CD14-positive monocyte (primary cell): ENCODE results near the gene RRP9. TPM values are rescaled to one million over a fixed set of nuclear protein-coding genes. Genes with fewer than 3 reads are reported as not detected.
A peak's percentile ranks its signal among the peaks of the same experiment; 100 is the strongest.
"Not testable (repeated sequence)": the region's sequence is repeated elsewhere in the genome, so short reads cannot be mapped to it uniquely, and the experiment has no call there.

Experiments used
- DNase-seq, 3 donors: peaks; one replicate each; pipeline ENCODE4 v3.0.0-alpha.2; 2011 to 2022
- H2AFZ ChIP-seq: 2 replicates; pipeline ENCODE4 v1.6.0; 2012; ENCODE audit warnings: mild to moderate bottlenecking, low read depth, low read length, inconsistent platforms; ENCODE audit not compliant: insufficient read depth, poor library complexity, severe bottlenecking
- H3K27ac ChIP-seq, 2 donors: 1 replicate in 1 of 2; 2 replicates in 1 of 2; pipeline ENCODE4 v1.5.1; 2012 to 2013; ENCODE audit warnings: low read length in 2 of 2, control low read depth in 1 of 2, inconsistent platforms in 1 of 2, low read depth in 1 of 2, mild to moderate bottlenecking in 1 of 2
- H3K27me3 ChIP-seq, 2 donors: one replicate each; pipeline versions ENCODE4 v1.6.0 to v1.6.1; 2011 to 2013; ENCODE audit warnings: low read length in 2 of 2; ENCODE audit not compliant: control insufficient read depth in 2 of 2, insufficient read depth in 2 of 2
- H3K36me3 ChIP-seq, 2 donors: replicated peaks in 1 of 2; 1 replicate in 1 of 2; 2 replicates in 1 of 2; pipeline versions ENCODE4 v1.5.1 to v1.6.1; 2012 to 2013; ENCODE audit warnings: low read length in 2 of 2, control low read depth in 1 of 2, inconsistent platforms in 1 of 2, mild to moderate bottlenecking in 1 of 2; ENCODE audit not compliant: insufficient read depth in 2 of 2, control insufficient read depth in 1 of 2
- H3K4me1 ChIP-seq, 2 donors: 1 replicate in 1 of 2; 2 replicates in 1 of 2; pipeline versions ENCODE4 v1.5.1 to v1.6.1; 2012 to 2013; ENCODE audit warnings: low read length in 2 of 2, control low read depth in 1 of 2, inconsistent platforms in 1 of 2, mild to moderate bottlenecking in 1 of 2, moderate library complexity in 1 of 2; ENCODE audit not compliant: insufficient read depth in 2 of 2, control insufficient read depth in 1 of 2
- H3K4me2 ChIP-seq: replicated peaks from 2 replicates; pipeline ENCODE3; 2012; ENCODE audit warnings: low read length, moderate library complexity, mild to moderate bottlenecking; ENCODE audit not compliant: poor library complexity, severe bottlenecking; ENCODE audit errors: extremely low read depth
- H3K4me3 ChIP-seq, 3 experiments: fragments of 200-600 bp in 1 of 3; sonication (generic) in 1 of 3; replicated peaks in 1 of 3; 1 replicate in 2 of 3; 2 replicates in 1 of 3; pipeline ENCODE4 v1.5.1; 2011 to 2013; ENCODE audit warnings: low read length in 3 of 3, mild to moderate bottlenecking in 3 of 3, control low read depth in 2 of 3, low read depth in 2 of 3, inconsistent platforms in 1 of 3, moderate library complexity in 1 of 3
- H3K79me2 ChIP-seq: 2 replicates; pipeline ENCODE4 v1.6.0; 2012; ENCODE audit warnings: mild to moderate bottlenecking, control low read depth, inconsistent platforms, low read length, moderate library complexity; ENCODE audit not compliant: insufficient read depth
- H3K9ac ChIP-seq: 2 replicates; pipeline ENCODE4 v1.6.0; 2017; ENCODE audit warnings: low read length, mild to moderate bottlenecking; ENCODE audit not compliant: insufficient read depth, poor library complexity, severe bottlenecking
- H3K9me3 ChIP-seq, 2 donors: replicated peaks in 1 of 2; 1 replicate in 1 of 2; 2 replicates in 1 of 2; pipeline versions ENCODE4 v1.5.1 to v1.6.1; 2012 to 2013; ENCODE audit warnings: low read length in 2 of 2, control low read depth in 1 of 2; ENCODE audit not compliant: control insufficient read depth in 1 of 2, insufficient read depth in 1 of 2
- H4K20me1 ChIP-seq: 2 replicates; pipeline ENCODE4 v1.6.0; 2012; ENCODE audit warnings: mild to moderate bottlenecking, low read length, control low read depth, moderate library complexity; ENCODE audit not compliant: insufficient read depth
- H3K27ac Mint-ChIP-seq, 7 donors: one replicate each; pipeline ENCODE4 v1.8.0; 2020; ENCODE audit warnings: mild to moderate bottlenecking in 7 of 7, mixed read lengths in 7 of 7, moderate library complexity in 6 of 7, inconsistent platforms in 2 of 7
- H3K27me3 Mint-ChIP-seq, 3 donors: one replicate each; pipeline ENCODE4 v1.8.0; 2021 to 2022; ENCODE audit warnings: low read depth in 3 of 3, mild to moderate bottlenecking in 3 of 3, mixed read lengths in 3 of 3, moderate library complexity in 3 of 3, inconsistent platforms in 1 of 3
- H3K36me3 Mint-ChIP-seq, 2 donors: one replicate each; pipeline ENCODE4 v1.8.0; 2020; ENCODE audit warnings: mixed read lengths in 2 of 2, inconsistent platforms in 1 of 2, mild to moderate bottlenecking in 1 of 2
- H3K4me1 Mint-ChIP-seq: one replicate; pipeline ENCODE4 v1.8.0; 2020; ENCODE audit warnings: mild to moderate bottlenecking, mixed read lengths
- H3K4me3 Mint-ChIP-seq, 2 donors: one replicate each; pipeline ENCODE4 v1.8.0; 2020; ENCODE audit warnings: mild to moderate bottlenecking in 2 of 2, mixed read lengths in 2 of 2, moderate library complexity in 1 of 2
- H3K9me3 Mint-ChIP-seq, 7 donors: one replicate each; pipeline ENCODE4 v1.8.0; 2020 to 2022; ENCODE audit warnings: mixed read lengths in 7 of 7, mild to moderate bottlenecking in 6 of 7, moderate library complexity in 6 of 7, inconsistent platforms in 2 of 7
- CTCF ChIP-seq: fragments of 200-600 bp; IDR thresholded peaks from one replicate; pipeline ENCODE4 v1.8.0; 2022; ENCODE audit warnings: antibody characterized with exemption, mild to moderate bottlenecking
- WGBS: methylation state at CpG from one replicate; pipeline ENCODE4 v1.1.5; 2013; ENCODE audit warnings: missing lambda C conversion rate; ENCODE audit not compliant: insufficient coverage; 5-methylcytosine and 5-hydroxymethylcytosine counted together
- intact Hi-C, 2 donors: fragments of 100-400 bp; cut with micrococcal nuclease; formaldehyde crosslinking; loops; one replicate each; pipeline versions ENCODE4 v1.15.0 to v1.15.1; 2023
- polyA minus RNA-seq: library from RNA; depleted of rRNA, polyadenylated mRNA; stranded (reverse); fragments of >200 nt; gene quantifications from 2 replicates; pipeline ENCODE4 v1.2.3, GENCODE V29; 2012
- polyA plus RNA-seq, 3 donors: library from polyadenylated mRNA; depleted of rRNA in 1 of 3; unstranded in 2 of 3; stranded (reverse) in 1 of 3; fragments of 300-500 nt in 2 of 3; fragments of >200 nt in 1 of 3; fragmentation: Illumina TruSeq in 2 of 3; gene quantifications; 1 replicate in 2 of 3; 2 replicates in 1 of 3; pipeline ENCODE4 v1.2.3, GENCODE V29; 2012 to 2021
- total RNA-seq, 12 experiments: library from RNA in 1 of 12; stranded (reverse) in 1 of 12; fragments of 120-200 nt in 1 of 12; gene quantifications; one replicate each; pipeline ENCODE4 v1.2.4 and lab custom pipeline; 2013 to 2026; ENCODE audit warnings: mixed read lengths in 6 of 12, inconsistent platforms in 1 of 12

Gene RRP9
- 7.8 TPM for total RNA-seq (2013)
- polyA plus RNA-seq (10 to 100 TPM in 1 of 3 donors, 1 to 10 TPM in 2; 6.7 to 10.4 (median 9.9) TPM), polyA minus RNA-seq (8.0 and 13.2 TPM in 2 replicates), total RNA-seq (lab: John Stamatoyannopoulos, UW) (0.58 to 3.8 (median 3.0) reads per million in 11 experiments)

- peak within 1 kb of the TSS; percentile 86 to 90 for H3K4me3 Mint-ChIP-seq
- H3K27me3 ChIP-seq = no peaks in the 10 kb centered on the region
- peaks cover 28% of the 10 kb centered on the region for H3K4me1 Mint-ChIP-seq
- peak within 1 kb of the TSS; percentile 54 to 90 (median 61) for H3K4me3 ChIP-seq
- H3K27ac ChIP-seq = peak within 1 kb of the TSS; percentile 58 to 86
- peaks cover 19% of the 10 kb centered on the region for H3K79me2 ChIP-seq
- peaks cover 14 to 25% of the 10 kb centered on the region in 2 donors for H3K36me3 ChIP-seq
- intact Hi-C loops = loop anchor here (2.0 to 5.0 kb wide), 5 partner anchors 33 to 200 kb away; partner anchors contain the start of genes ABHD14A (in 2 of the 2), ABHD14B (in 2 of the 2), DUSP7 (in 1 of the 2) and RPL29 (in 1 of the 2)
- TF ChIP-seq CTCF = peak; percentile 98
- no peaks in the 10 kb centered on the region for H4K20me1 ChIP-seq
- peak within 1 kb of the TSS; percentile 95 for H2AFZ ChIP-seq
- H3K27me3 Mint-ChIP-seq = no peaks in the 10 kb centered on the region
- peaks cover 17 to 24% of the 10 kb centered on the region in 2 donors for H3K36me3 Mint-ChIP-seq
- WGBS = under 1% methylated on average over 67 of the region's 67 CpGs
- peak within 1 kb of the TSS; percentile 74 to 91 (median 84) for H3K27ac Mint-ChIP-seq
- peaks cover 22 to 27% of the 10 kb centered on the region in 2 donors for H3K4me1 ChIP-seq
- H3K4me2 ChIP-seq = peak within 1 kb of the TSS; percentile 96
- peaks cover 0 to 2% (median 0%) of the 10 kb centered on the region in 7 donors for H3K9me3 Mint-ChIP-seq
- peak; percentile 100 for DNase-seq
- no peaks in the 10 kb centered on the region for H3K9me3 ChIP-seq
- peak within 1 kb of the TSS; percentile 76 for H3K9ac ChIP-seq
These were observed at the start of gene RRP9, which contains the start of gene PARP3 for GRCh38 chr3:51941798-51942602. Gene RRP9 (minus strand): TSS chr3:51941904. CDS start chr3:51941867, 37 bp downstream. Gene PARP3 (plus strand): TSS chr3:51942363. CDS start chr3:51943356, 993 bp downstream.

GRCh38 chr3:51990501-51990971 lies 48.8 kb upstream of the RRP9 start:
- Histone ChIP-seq H4K20me1 (peaks cover 40% of the 10 kb centered on the region), H3K4me1 (peaks cover 12 to 14% of the 10 kb centered on the region in 2 donors), H3K36me3 (peaks cover 34 to 37% of the 10 kb centered on the region in 2 donors), H3K79me2 (peaks cover 25% of the 10 kb centered on the region)
- H3K4me2 ChIP-seq, H3K9me3 ChIP-seq, H3K27me3 ChIP-seq, DNase-seq, H3K27ac ChIP-seq, H3K9ac ChIP-seq, H3K9me3 Mint-ChIP-seq, H3K4me3 ChIP-seq, H3K27ac Mint-ChIP-seq, H2AFZ ChIP-seq, H3K4me3 Mint-ChIP-seq, H3K27me3 Mint-ChIP-seq, intact Hi-C loops: not testable (repeated sequence)
- 93% methylated on average over 21 of the region's 38 CpGs for WGBS
- Mint-ChIP-seq H3K4me1 (peaks cover 19% of the 10 kb centered on the region), H3K36me3 (peaks cover 23 to 40% of the 10 kb centered on the region in 2 donors)
